SK-N-MC (cell line): ENCODE results near the gene GMPR.
"Not testable (repeated sequence)": the region's sequence is repeated elsewhere in the genome, so short reads cannot be mapped to it uniquely, and the experiment has no call there.

Experiments used
- FOXP2 ChIP-seq: optimal IDR thresholded peaks from 2 replicates; pipeline ENCODE3; 2011; ENCODE audit warnings: mild to moderate bottlenecking, moderate library complexity; ENCODE audit not compliant: insufficient read depth; ENCODE audit errors: extremely low read length, control extremely low read depth
- POLR2AphosphoS5 ChIP-seq: IDR thresholded peaks from 2 replicates; pipeline ENCODE4 v1.6.1; 2012; ENCODE audit warnings: mild to moderate bottlenecking, low read depth, low read length, borderline replicate concordance

DNA sequence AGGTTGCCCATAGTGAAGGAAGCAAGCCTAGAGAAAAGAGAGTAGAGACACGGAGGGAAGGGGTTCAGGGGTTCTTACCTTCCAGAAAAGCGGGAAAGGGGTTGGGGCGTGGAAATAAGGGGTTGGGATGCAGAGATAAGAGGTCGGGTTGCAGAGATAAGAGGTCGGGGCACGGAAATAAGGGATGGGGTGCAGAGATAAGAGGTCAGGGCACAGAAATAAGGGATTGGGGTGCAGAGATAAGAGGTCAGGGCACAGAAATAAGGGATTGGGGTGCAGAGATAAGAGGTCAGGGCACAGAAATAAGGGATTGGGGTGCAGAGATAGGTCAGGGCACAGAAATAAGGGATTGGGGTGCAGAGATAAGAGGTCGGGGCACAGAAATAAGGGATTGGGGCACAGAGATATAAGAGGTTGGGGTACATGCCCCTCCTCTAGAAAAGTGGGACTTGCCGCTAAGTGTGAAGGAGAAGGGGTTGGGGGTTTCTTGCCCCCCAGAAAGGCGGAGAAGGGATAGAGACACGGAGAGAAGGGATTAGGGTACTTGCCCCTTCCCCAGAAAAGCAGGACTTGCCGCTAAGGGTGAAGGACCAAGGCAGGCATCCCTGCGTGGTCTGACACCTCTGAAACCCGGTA lies 25.2 kb downstream of the GMPR start:
- not testable (repeated sequence) for TF ChIP-seq POLR2AphosphoS5, FOXP2
